SU-DHL-6 (cell line): ENCODE measurements around the gene RGCC.

Experiments
- EZH2phosphoT487 ChIP-seq: fragments of 200-600 bp; sonication (generic), shearing (Covaris generic); conservative IDR thresholded peaks from 2 replicates; pipeline ENCODE4 v1.6.1; 2018; ENCODE audit warnings: mild to moderate bottlenecking, antibody characterized with exemption, low read length, moderate library complexity, mixed read lengths
- TF ChIP-seq, protein P1 (sequence below): fragments of 200-600 bp; sonication (generic); IDR thresholded peaks from one replicate; pipeline ENCODE4 v1.5.1; 2017; ENCODE audit warnings: antibody characterized with exemption, mild to moderate bottlenecking, low read length, moderate library complexity; ENCODE audit not compliant: insufficient read depth, poor library complexity, severe bottlenecking

DNA sequence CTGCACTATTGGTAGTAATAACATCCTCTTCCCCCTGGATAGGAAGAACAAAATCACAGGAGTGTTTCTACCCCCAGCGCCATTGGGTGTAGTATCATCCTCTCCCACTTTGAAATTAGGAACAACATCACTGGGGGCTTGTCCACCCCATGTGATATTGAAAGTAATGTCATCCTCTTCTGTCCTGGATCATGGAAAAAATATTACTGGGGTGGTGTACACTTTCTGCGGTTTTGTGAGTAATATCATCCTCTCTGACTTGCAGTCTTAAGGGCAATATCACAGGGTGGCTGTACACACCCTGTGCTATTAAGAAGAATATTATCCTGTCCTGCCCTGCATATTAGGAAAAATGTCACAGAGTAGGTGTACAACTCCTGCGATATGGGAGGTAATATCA lies 4.9 kb upstream of the RGCC start:
- TF ChIP-seq, protein P1, sequence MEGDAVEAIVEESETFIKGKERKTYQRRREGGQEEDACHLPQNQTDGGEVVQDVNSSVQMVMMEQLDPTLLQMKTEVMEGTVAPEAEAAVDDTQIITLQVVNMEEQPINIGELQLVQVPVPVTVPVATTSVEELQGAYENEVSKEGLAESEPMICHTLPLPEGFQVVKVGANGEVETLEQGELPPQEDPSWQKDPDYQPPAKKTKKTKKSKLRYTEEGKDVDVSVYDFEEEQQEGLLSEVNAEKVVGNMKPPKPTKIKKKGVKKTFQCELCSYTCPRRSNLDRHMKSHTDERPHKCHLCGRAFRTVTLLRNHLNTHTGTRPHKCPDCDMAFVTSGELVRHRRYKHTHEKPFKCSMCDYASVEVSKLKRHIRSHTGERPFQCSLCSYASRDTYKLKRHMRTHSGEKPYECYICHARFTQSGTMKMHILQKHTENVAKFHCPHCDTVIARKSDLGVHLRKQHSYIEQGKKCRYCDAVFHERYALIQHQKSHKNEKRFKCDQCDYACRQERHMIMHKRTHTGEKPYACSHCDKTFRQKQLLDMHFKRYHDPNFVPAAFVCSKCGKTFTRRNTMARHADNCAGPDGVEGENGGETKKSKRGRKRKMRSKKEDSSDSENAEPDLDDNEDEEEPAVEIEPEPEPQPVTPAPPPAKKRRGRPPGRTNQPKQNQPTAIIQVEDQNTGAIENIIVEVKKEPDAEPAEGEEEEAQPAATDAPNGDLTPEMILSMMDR = no peak
- no peak for TF ChIP-seq EZH2phosphoT487
